H9 (cell line): ENCODE measurements around the gene HTR5A. TPM values are rescaled to one million over a fixed set of nuclear protein-coding genes. Genes with fewer than 3 reads are reported as not detected.

Experiments
- DNase-seq: peaks from one replicate; pipeline ENCODE4 v3.0.0-alpha.2; 2017
- H2AFZ ChIP-seq: one replicate; pipeline ENCODE4 v1.6.1; 2013; ENCODE audit warnings: mild to moderate bottlenecking, low read length, control low read depth, moderate library complexity
- H2AK5ac ChIP-seq: 2 replicates; pipeline ENCODE4 v1.6.1; 2013; ENCODE audit warnings: low read length, control low read depth, mixed read lengths; ENCODE audit not compliant: insufficient read length
- H2BK120ac ChIP-seq: one replicate; pipeline ENCODE4 v1.6.1; 2013; ENCODE audit warnings: low read depth, mild to moderate bottlenecking, low read length, control low read depth, inconsistent platforms; ENCODE audit not compliant: poor library complexity, severe bottlenecking
- H2BK12ac ChIP-seq: 2 replicates; pipeline ENCODE4 v1.6.1; 2013; ENCODE audit warnings: low read length, control low read depth, mixed read lengths, low read depth; ENCODE audit not compliant: insufficient read length
- H2BK15ac ChIP-seq: 2 replicates; pipeline ENCODE4 v1.6.1; 2013; ENCODE audit warnings: low read depth, low read length, control low read depth
- H2BK20ac ChIP-seq: one replicate; pipeline ENCODE4 v1.6.1; 2013; ENCODE audit warnings: low read depth, mild to moderate bottlenecking, low read length, control low read depth, inconsistent platforms; ENCODE audit not compliant: poor library complexity, severe bottlenecking
- H2BK5ac ChIP-seq: 2 replicates; pipeline ENCODE4 v1.6.1; 2013; ENCODE audit warnings: low read length, control low read depth, mixed read lengths; ENCODE audit not compliant: insufficient read length
- H3K14ac ChIP-seq: 2 replicates; pipeline ENCODE4 v1.6.1; 2013; ENCODE audit warnings: low read length, control low read depth; ENCODE audit not compliant: insufficient read depth
- H3K18ac ChIP-seq: 2 replicates; pipeline ENCODE4 v1.6.1; 2013; ENCODE audit warnings: low read depth, mild to moderate bottlenecking, mixed read lengths, low read length, control low read depth; ENCODE audit not compliant: insufficient read length
- H3K23ac ChIP-seq: 2 replicates; pipeline ENCODE4 v1.6.1; 2013; ENCODE audit warnings: low read length, control low read depth, mixed read lengths, low read depth; ENCODE audit not compliant: insufficient read length
- H3K23me2 ChIP-seq: 2 replicates; pipeline ENCODE4 v1.6.1; 2013; ENCODE audit warnings: low read depth, mild to moderate bottlenecking, mixed read lengths, low read length, control low read depth; ENCODE audit not compliant: insufficient read length, poor library complexity, severe bottlenecking
- H3K27ac ChIP-seq: 2 replicates; pipeline ENCODE4 v1.5.1; 2013; ENCODE audit warnings: low read length, control low read depth, mixed read lengths, low read depth; ENCODE audit not compliant: insufficient read length
- H3K27me3 ChIP-seq: 2 replicates; pipeline ENCODE4 v1.6.1; 2013; ENCODE audit warnings: low read length, control low read depth, inconsistent platforms; ENCODE audit not compliant: insufficient read depth
- H3K4ac ChIP-seq: 2 replicates; pipeline ENCODE4 v1.6.1; 2013; ENCODE audit warnings: low read depth, mild to moderate bottlenecking, control low read depth, inconsistent platforms, low read length, moderate library complexity
- H3K4me1 ChIP-seq: 2 replicates; pipeline ENCODE4 v1.6.1; 2013; ENCODE audit warnings: low read length, control low read depth, inconsistent platforms; ENCODE audit not compliant: insufficient read depth
- H3K4me2 ChIP-seq: 2 replicates; pipeline ENCODE4 v1.6.1; 2013; ENCODE audit warnings: low read length, control low read depth, mixed read lengths; ENCODE audit not compliant: insufficient read length, insufficient read depth
- H3K56ac ChIP-seq: 2 replicates; pipeline ENCODE4 v1.6.1; 2013; ENCODE audit warnings: low read depth, mild to moderate bottlenecking, mixed read lengths, low read length, control low read depth; ENCODE audit not compliant: insufficient read length
- H3K79me1 ChIP-seq: 2 replicates; pipeline ENCODE4 v1.6.1; 2013; ENCODE audit warnings: low read depth, mild to moderate bottlenecking, moderate library complexity, low read length, control low read depth, inconsistent platforms; ENCODE audit not compliant: insufficient read depth, poor library complexity, severe bottlenecking
- H3K79me2 ChIP-seq: 2 replicates; pipeline ENCODE4 v1.6.1; 2013; ENCODE audit warnings: low read length, control low read depth, inconsistent platforms; ENCODE audit not compliant: insufficient read depth
- H3K9ac ChIP-seq: 2 replicates; pipeline ENCODE4 v1.6.1; 2013; ENCODE audit warnings: low read length, control low read depth, mixed read lengths; ENCODE audit not compliant: insufficient read length; ENCODE audit errors: extremely low read depth
- H3K9me3 ChIP-seq: one replicate; pipeline ENCODE4 v1.6.1; 2013; ENCODE audit warnings: low read depth, low read length, inconsistent platforms; ENCODE audit not compliant: control insufficient read depth
- H3T11ph ChIP-seq: one replicate; pipeline ENCODE4 v1.6.1; 2013; ENCODE audit warnings: mild to moderate bottlenecking, low read length, control low read depth, inconsistent platforms
- H4K20me1 ChIP-seq: one replicate; pipeline ENCODE4 v1.6.1; 2013; ENCODE audit not compliant: control insufficient read depth, insufficient read length, insufficient read depth
- H4K5ac ChIP-seq: 2 replicates; pipeline ENCODE4 v1.6.1; 2013; ENCODE audit warnings: low read depth, mild to moderate bottlenecking, mixed read lengths, low read length, control low read depth; ENCODE audit not compliant: insufficient read length
- H4K8ac ChIP-seq: replicated peaks from 2 replicates; pipeline ENCODE4 v1.6.1; 2013; ENCODE audit warnings: low read length, control low read depth, mixed read lengths, low read depth; ENCODE audit not compliant: insufficient read length
- H4K91ac ChIP-seq: 2 replicates; pipeline ENCODE4 v1.6.1; 2013; ENCODE audit warnings: low read depth, mild to moderate bottlenecking, moderate library complexity, mixed read lengths, low read length, control low read depth; ENCODE audit not compliant: insufficient read length
- H3K27ac Mint-ChIP-seq, 3 experiments: 2 replicates in 2 of 3; 3 replicates in 1 of 3; pipeline ENCODE4 v1.8.0; 2020 to 2021; ENCODE audit warnings: mixed read lengths in 3 of 3, mild to moderate bottlenecking in 1 of 3, moderate library complexity in 1 of 3
- H3K27me3 Mint-ChIP-seq: 2 replicates; pipeline ENCODE4 v1.8.0; 2021; ENCODE audit warnings: low read depth, mild to moderate bottlenecking, moderate library complexity, mixed read lengths
- H3K36me3 Mint-ChIP-seq, 3 experiments: 2 replicates in 2 of 3; 3 replicates in 1 of 3; pipeline ENCODE4 v1.8.0; 2020 to 2021; ENCODE audit warnings: low read depth in 3 of 3, mixed read lengths in 3 of 3; ENCODE audit not compliant: insufficient read depth in 1 of 3
- H3K4me1 Mint-ChIP-seq, 2 experiments: 2 replicates each; pipeline ENCODE4 v1.8.0; 2020; ENCODE audit warnings: mixed read lengths in 2 of 2
- H3K4me3 Mint-ChIP-seq, 2 experiments: 2 replicates in 1 of 2; 3 replicates in 1 of 2; pipeline ENCODE4 v1.8.0; 2020 to 2021; ENCODE audit warnings: mild to moderate bottlenecking in 2 of 2, mixed read lengths in 2 of 2, moderate library complexity in 1 of 2
- H3K9me3 Mint-ChIP-seq, 2 experiments: 2 replicates in 1 of 2; 3 replicates in 1 of 2; pipeline ENCODE4 v1.8.0; 2020; ENCODE audit warnings: mild to moderate bottlenecking in 2 of 2, mixed read lengths in 2 of 2, moderate library complexity in 1 of 2
- CTCF ChIP-seq: fragments of 200-600 bp; sonication (generic); conservative IDR thresholded peaks from 3 replicates; pipeline ENCODE4 v1.8.0; 2021; ENCODE audit warnings: antibody characterized with exemption, mild to moderate bottlenecking
- total RNA-seq: library from RNA; stranded (reverse); gene quantifications from 2 replicates; pipeline ENCODE4 v1.2.1, GENCODE V29; 2021

The HTR5A gene
- total RNA-seq, 1 experiment from 2014 or later = not detected

GRCh38 chr7:155073922-155074321, 3.8 kb downstream of the HTR5A start:
- no peak overlapping the region for H4K91ac ChIP-seq
- H3K36me3 Mint-ChIP-seq = no peaks in the 10 kb centered on the region
- H3K4me2 ChIP-seq = no peak overlapping the region
- H3K9me3 Mint-ChIP-seq = no peaks in the 10 kb centered on the region
- no peak for DNase-seq
- H3K79me1 ChIP-seq = no peaks in the 10 kb centered on the region
- no peaks in the 10 kb centered on the region for H3K9me3 ChIP-seq
- no peak overlapping the region for H4K8ac ChIP-seq
- H3K23me2 ChIP-seq = peaks cover 8% of the 10 kb centered on the region
- H3K56ac ChIP-seq = no peak overlapping the region
- no peak overlapping the region for H4K5ac ChIP-seq
- peaks cover 42% of the 10 kb centered on the region for H3K27me3 Mint-ChIP-seq
- TF ChIP-seq CTCF = no peak
- H3K27me3 ChIP-seq = peaks cover 13% of the 10 kb centered on the region; the same call in 1 of the 2 replicates
- H3K27ac ChIP-seq = no peak overlapping the region
- peak overlapping the region; percentile 28 for H3K23ac ChIP-seq
- no peak overlapping the region for H2AK5ac ChIP-seq
- H2BK5ac ChIP-seq = no peak overlapping the region
- H2BK120ac ChIP-seq = no peak overlapping the region
- H2BK15ac ChIP-seq = no peak overlapping the region
- no peak overlapping the region for H3T11ph ChIP-seq
- no peak overlapping the region for H3K18ac ChIP-seq
- no peaks in the 10 kb centered on the region for H4K20me1 ChIP-seq
- H3K4me1 ChIP-seq = no peaks in the 10 kb centered on the region
- H3K4me1 Mint-ChIP-seq = peaks cover 2 to 8% of the 10 kb centered on the region in 2 experiments; a peak in 3 of 4 replicates
- H2BK20ac ChIP-seq = no peak overlapping the region
- H3K4me3 Mint-ChIP-seq = no peak overlapping the region
- no peaks in the 10 kb centered on the region for H3K79me2 ChIP-seq
- H2AFZ ChIP-seq = no peak overlapping the region
- no peak overlapping the region for H3K4ac ChIP-seq
- no peak overlapping the region for H3K27ac Mint-ChIP-seq
- no peak overlapping the region for H3K9ac ChIP-seq
- no peak overlapping the region for H2BK12ac ChIP-seq
- H3K14ac ChIP-seq = no peak overlapping the region
